Measurements from ENCODE around the gene CERCAM. TPM values are rescaled to one million over a fixed set of nuclear protein-coding genes. Genes with fewer than 3 reads are reported as not detected.

The CERCAM gene
- total and polyA plus RNA-seq, 2 of the 13 experiments (the other 11 are each of a cell fraction or from before 2014, with no cell fraction given), result 9.0 to 17.1 TPM

DNA sequence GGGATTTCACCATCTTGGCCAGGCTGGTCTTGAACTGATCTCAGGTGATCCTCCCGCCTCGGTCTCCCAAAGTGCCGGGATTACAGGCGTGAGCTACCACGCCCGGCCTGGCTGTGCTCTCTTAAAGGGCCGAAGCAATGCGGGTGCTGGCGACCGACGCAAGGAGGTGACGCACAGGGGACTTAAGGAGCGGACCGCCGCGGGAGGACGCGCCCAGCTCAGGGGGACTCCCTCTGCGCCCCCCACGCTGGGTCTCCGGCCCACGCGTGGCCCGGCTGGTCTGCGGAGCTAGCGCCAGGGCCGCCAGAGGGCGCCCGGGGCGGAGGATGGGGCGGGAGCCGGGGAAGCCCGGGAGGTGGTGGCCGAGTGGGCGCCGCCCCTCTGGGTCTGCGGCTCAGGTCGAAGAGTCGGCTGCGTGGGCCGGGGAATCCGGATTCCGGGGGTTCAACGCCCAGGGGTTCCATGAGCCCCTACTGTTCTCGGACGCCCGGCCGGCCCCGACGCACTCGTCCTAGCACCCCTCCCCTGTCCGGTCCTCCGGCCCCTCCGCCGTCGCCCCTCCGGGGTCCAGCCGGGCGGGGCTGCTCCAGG, 502 bp upstream of the CERCAM start (continued):
- TF ChIP-seq PCBP2 (optimal IDR thresholded peaks at IDR 0.05; ENCODE audit: low read depth, low read length, poor library complexity, severe bottlenecking) (no peak), ZNF33B (CRISPR knock-in tag; IDR thresholded peaks at IDR 0.05) (0 out of 2 replicates have a peak, but pooled peaks have one; percentile 88), ZBTB21 (CRISPR knock-in tag; IDR thresholded peaks at IDR 0.05) (no peak), YEATS2 (CRISPR knock-in tag; IDR thresholded peaks at IDR 0.05; ENCODE audit: borderline replicate concordance) (0 out of 2 replicates have a peak, but pooled peaks have one; percentile 19), BORCS8-MEF2B (CRISPR knock-in tag; IDR thresholded peaks at IDR 0.05) (no peak), RXRB (CRISPR knock-in tag; IDR thresholded peaks at IDR 0.05; ENCODE audit: borderline replicate concordance) (peak; percentile 12; the same call in 1 of the 2 replicates), DMAP1 (CRISPR knock-in tag; IDR thresholded peaks at IDR 0.05) (no peak), TGIF2 (CRISPR knock-in tag; IDR thresholded peaks at IDR 0.05) (no peak), HDAC6 (IDR thresholded peaks at IDR 0.05; ENCODE audit: low read depth, low read length) (no peak), ZNF3 (CRISPR knock-in tag; IDR thresholded peaks at IDR 0.05) (no peak), SRSF9 (IDR thresholded peaks at IDR 0.05; ENCODE audit: borderline replicate concordance, insufficient read depth, low read depth, low read length, poor library complexity, severe bottlenecking) (no peak), KAT7 (CRISPR knock-in tag; IDR thresholded peaks at IDR 0.05; ENCODE audit: borderline replicate concordance) (no peak), HNRNPUL1 (IDR thresholded peaks at IDR 0.05; ENCODE audit: low read depth, low read length) (no peak), NR1H2 (CRISPR knock-in tag; IDR thresholded peaks at IDR 0.05; ENCODE audit: borderline replicate concordance, low read depth) (no peak), SRY (CRISPR knock-in tag; IDR thresholded peaks at IDR 0.05) (peak; percentile 78; the same call in 1 of the 2 replicates), ZNF850 (CRISPR knock-in tag; conservative IDR thresholded peaks at IDR 0.05) (peak; percentile 37; the same call in 1 of the 2 replicates), SMARCE1 (IDR thresholded peaks at IDR 0.05; ENCODE audit: borderline replicate concordance) (no peak), MIXL1 (CRISPR knock-in tag; IDR thresholded peaks at IDR 0.05) (no peak), SATB2 (CRISPR knock-in tag; IDR thresholded peaks at IDR 0.05) (no peak), ZBTB8A (CRISPR knock-in tag; IDR thresholded peaks at IDR 0.05; ENCODE audit: borderline replicate concordance, low read depth) (no peak), REXO4 (CRISPR knock-in tag; IDR thresholded peaks at IDR 0.05; ENCODE audit: borderline replicate concordance) (no peak), ZNF296 (CRISPR knock-in tag; conservative IDR thresholded peaks at IDR 0.05) (no peak), NCOR1 (IDR thresholded peaks at IDR 0.05; ENCODE audit: borderline replicate concordance, low read length) (no peak), ZNF839 (CRISPR knock-in tag; IDR thresholded peaks at IDR 0.05; ENCODE audit: borderline replicate concordance) (peak; percentile 88; the same call in 1 of the 2 replicates), CC2D1A (CRISPR knock-in tag; IDR thresholded peaks at IDR 0.05) (no peak), ZNF180 (CRISPR knock-in tag; IDR thresholded peaks at IDR 0.05; ENCODE audit: borderline replicate concordance, low read depth) (no peak)
- TF ChIP-seq, protein P1, sequence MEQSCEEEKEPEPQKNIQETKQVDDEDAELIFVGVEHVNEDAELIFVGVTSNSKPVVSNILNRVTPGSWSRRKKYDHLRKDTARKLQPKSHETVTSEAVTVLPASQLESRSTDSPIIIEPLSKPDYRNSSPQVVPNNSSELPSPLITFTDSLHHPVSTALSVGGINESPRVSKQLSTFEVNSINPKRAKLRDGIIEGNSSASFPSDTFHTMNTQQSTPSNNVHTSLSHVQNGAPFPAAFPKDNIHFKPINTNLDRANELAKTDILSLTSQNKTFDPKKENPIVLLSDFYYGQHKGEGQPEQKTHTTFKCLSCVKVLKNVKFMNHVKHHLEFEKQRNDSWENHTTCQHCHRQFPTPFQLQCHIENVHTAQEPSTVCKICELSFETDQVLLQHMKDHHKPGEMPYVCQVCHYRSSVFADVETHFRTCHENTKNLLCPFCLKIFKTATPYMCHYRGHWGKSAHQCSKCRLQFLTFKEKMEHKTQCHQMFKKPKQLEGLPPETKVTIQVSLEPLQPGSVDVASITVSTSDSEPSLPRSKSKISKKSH (CRISPR knock-in tag; IDR thresholded peaks at IDR 0.05; ENCODE audit: borderline replicate concordance), result no peak
- TF ChIP-seq, protein P2, sequence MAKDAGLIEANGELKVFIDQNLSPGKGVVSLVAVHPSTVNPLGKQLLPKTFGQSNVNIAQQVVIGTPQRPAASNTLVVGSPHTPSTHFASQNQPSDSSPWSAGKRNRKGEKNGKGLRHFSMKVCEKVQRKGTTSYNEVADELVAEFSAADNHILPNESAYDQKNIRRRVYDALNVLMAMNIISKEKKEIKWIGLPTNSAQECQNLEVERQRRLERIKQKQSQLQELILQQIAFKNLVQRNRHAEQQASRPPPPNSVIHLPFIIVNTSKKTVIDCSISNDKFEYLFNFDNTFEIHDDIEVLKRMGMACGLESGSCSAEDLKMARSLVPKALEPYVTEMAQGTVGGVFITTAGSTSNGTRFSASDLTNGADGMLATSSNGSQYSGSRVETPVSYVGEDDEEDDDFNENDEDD (CRISPR knock-in tag; IDR thresholded peaks at IDR 0.05; ENCODE audit: borderline replicate concordance), result no peak
- TF ChIP-seq, protein P3, sequence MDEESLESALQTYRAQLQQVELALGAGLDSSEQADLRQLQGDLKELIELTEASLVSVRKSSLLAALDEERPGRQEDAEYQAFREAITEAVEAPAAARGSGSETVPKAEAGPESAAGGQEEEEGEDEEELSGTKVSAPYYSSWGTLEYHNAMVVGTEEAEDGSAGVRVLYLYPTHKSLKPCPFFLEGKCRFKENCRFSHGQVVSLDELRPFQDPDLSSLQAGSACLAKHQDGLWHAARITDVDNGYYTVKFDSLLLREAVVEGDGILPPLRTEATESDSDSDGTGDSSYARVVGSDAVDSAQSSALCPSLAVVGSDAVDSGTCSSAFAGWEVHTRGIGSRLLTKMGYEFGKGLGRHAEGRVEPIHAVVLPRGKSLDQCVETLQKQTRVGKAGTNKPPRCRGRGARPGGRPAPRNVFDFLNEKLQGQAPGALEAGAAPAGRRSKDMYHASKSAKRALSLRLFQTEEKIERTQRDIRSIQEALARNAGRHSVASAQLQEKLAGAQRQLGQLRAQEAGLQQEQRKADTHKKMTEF (CRISPR knock-in tag; IDR thresholded peaks at IDR 0.05), result peak; percentile 44; the same call in 1 of the 2 replicates

Data from HepG2 (cell line).